ENCODE data around the gene VAPA. TPM values are rescaled to one million over a fixed set of nuclear protein-coding genes. Genes with fewer than 3 reads are reported as not detected.

VAPA gene
- total RNA-seq, 3 donors from 2014 or later (not counting 1 experiment from before 2014, with no cell fraction given) = 175 to 186 (median 182) TPM

- no peaks in the 10 kb centered on the region for H3K9me3 Mint-ChIP-seq
- 63% methylated on average over 8 of the region's 8 CpGs for WGBS (ENCODE audit: insufficient coverage)
- Histone ChIP-seq H3K9me3 (ENCODE audit: control insufficient read depth, insufficient read depth, low read length) (no peaks in the 10 kb centered on the region), H3K4me1 (ENCODE audit: control insufficient read depth, insufficient read depth, low read length) (peaks cover 19% of the 10 kb centered on the region), H3K27ac (ENCODE audit: low read length) (no peak overlapping the region), H3K4me3 (ENCODE audit: low read length) (no peak overlapping the region), H3K36me3 (ENCODE audit: control insufficient read depth, insufficient read depth, low read length) (no peaks in the 10 kb centered on the region), H3K27me3 (ENCODE audit: control insufficient read depth, insufficient read depth, low read length) (no peaks in the 10 kb centered on the region)
- H3K36me3 Mint-ChIP-seq = no peaks in the 10 kb centered on the region
- intact Hi-C loops (cut with micrococcal nuclease) = loop anchor here (10.0 kb wide), 3 partner anchors 305 to 815 kb away; partner anchors contain the start of genes NDUFV2, PPP4R1 and TWSG1
- no peaks in the 10 kb centered on the region for H3K27me3 Mint-ChIP-seq (ENCODE audit: low read depth in 2 of 2)
- no peak overlapping the region for H3K27ac Mint-ChIP-seq
- TF ChIP-seq CTCF (IDR thresholded peaks at IDR 0.05) = no peak
- ATAC-seq = no peak
- H3K4me3 Mint-ChIP-seq = no peak overlapping the region
- H3K4me1 Mint-ChIP-seq = peaks cover 33 to 34% of the 10 kb centered on the region in 2 donors
- DNase-seq = no peak
These were observed 5.9 kb downstream of the VAPA start for GRCh38 chr18:9919564-9920232.

GRCh38 chr18:9922592-9923311, 8.9 kb downstream of the VAPA start:
- ATAC-seq = no peak
- WGBS (ENCODE audit: insufficient coverage) = 74% methylated on average over 3 of the region's 4 CpGs
- Histone ChIP-seq H3K4me3 (ENCODE audit: low read length) (no peak overlapping the region), H3K27ac (ENCODE audit: low read length) (no peak overlapping the region), H3K9me3 (ENCODE audit: control insufficient read depth, insufficient read depth, low read length) (no peaks in the 10 kb centered on the region), H3K27me3 (ENCODE audit: control insufficient read depth, insufficient read depth, low read length) (no peaks in the 10 kb centered on the region), H3K4me1 (ENCODE audit: control insufficient read depth, insufficient read depth, low read length) (peaks cover 16% of the 10 kb centered on the region), H3K36me3 (ENCODE audit: control insufficient read depth, insufficient read depth, low read length) (no peaks in the 10 kb centered on the region)
- H3K9me3 Mint-ChIP-seq = no peaks in the 10 kb centered on the region
- intact Hi-C loops (cut with micrococcal nuclease) = no loop called here
- no peak for TF ChIP-seq CTCF (IDR thresholded peaks at IDR 0.05)
- H3K4me3 Mint-ChIP-seq = peak overlapping the region; percentile 62
- H3K4me1 Mint-ChIP-seq = peaks cover 36 to 45% of the 10 kb centered on the region in 2 donors
- no peaks in the 10 kb centered on the region for H3K36me3 Mint-ChIP-seq
- H3K27ac Mint-ChIP-seq = peak overlapping the region in 1 of 2 donors; percentile 29
- no peak for DNase-seq
- no peaks in the 10 kb centered on the region for H3K27me3 Mint-ChIP-seq (ENCODE audit: low read depth in 2 of 2)

GRCh38 chr18:9924371-9924943, 10.6 kb downstream of the VAPA start:
- 67% methylated on average over 1 of the region's 4 CpGs for WGBS (ENCODE audit: insufficient coverage)
- no peak for TF ChIP-seq CTCF (IDR thresholded peaks at IDR 0.05)
- Histone ChIP-seq H3K9me3 (ENCODE audit: control insufficient read depth, insufficient read depth, low read length) (no peaks in the 10 kb centered on the region), H3K27ac (ENCODE audit: low read length) (no peak overlapping the region), H3K36me3 (ENCODE audit: control insufficient read depth, insufficient read depth, low read length) (no peaks in the 10 kb centered on the region), H3K4me1 (ENCODE audit: control insufficient read depth, insufficient read depth, low read length) (peaks cover 12% of the 10 kb centered on the region), H3K27me3 (ENCODE audit: control insufficient read depth, insufficient read depth, low read length) (no peaks in the 10 kb centered on the region), H3K4me3 (ENCODE audit: low read length) (no peak overlapping the region)
- DNase-seq (no peak), ATAC-seq (no peak)
- Mint-ChIP-seq H3K27me3 (ENCODE audit: low read depth in 2 of 2) (no peaks in the 10 kb centered on the region), H3K4me3 (peak overlapping the region; percentile 32), H3K9me3 (no peaks in the 10 kb centered on the region), H3K27ac (peak overlapping the region; percentile 37 to 70), H3K36me3 (no peaks in the 10 kb centered on the region), H3K4me1 (peaks cover 51 to 60% of the 10 kb centered on the region in 2 donors)
- intact Hi-C loops (cut with micrococcal nuclease) = no loop called here
